ENCODE data around the gene CLIP2.
A peak's percentile ranks its signal among the peaks of the same experiment; 100 is the strongest.
"Not testable (repeated sequence)": the region's sequence is repeated elsewhere in the genome, so short reads cannot be mapped to it uniquely, and the experiment has no call there.

The CLIP2 gene

GRCh38 chr7:74376256-74377036 lies 87.2 kb downstream of the CLIP2 start:
- DNase-seq: no peak

- DNase-seq: no peak
Observed at GRCh38 chr7:74379938-74380337, 90.7 kb downstream of the CLIP2 start.

GRCh38 chr7:74380720-74381119 lies 91.5 kb downstream of the CLIP2 start:
- no peak for DNase-seq

- not testable (repeated sequence) for DNase-seq
Observed at GRCh38 chr7:74384086-74384485, 94.9 kb downstream of the CLIP2 start.

- DNase-seq: not testable (repeated sequence)
Observed at GRCh38 chr7:74384854-74385253, 95.6 kb downstream of the CLIP2 start.

GRCh38 chr7:74387606-74388005 lies 98.4 kb downstream of the CLIP2 start:
- no peak for DNase-seq

- DNase-seq: no peak
Observed at GRCh38 chr7:74388880-74389415, 99.7 kb downstream of the CLIP2 start.

- not testable (repeated sequence) for DNase-seq
Observed at GRCh38 chr7:74393722-74394121, 104.5 kb downstream of the CLIP2 start.

- not testable (repeated sequence) for DNase-seq
Observed at GRCh38 chr7:74394601-74395000, 105.4 kb downstream of the CLIP2 start.

GRCh38 chr7:74395745-74396311 lies 106.6 kb downstream of the CLIP2 start:
- no peak for DNase-seq

- DNase-seq: no peak
Observed at GRCh38 chr7:74396993-74397392, 107.8 kb downstream of the CLIP2 start.

- no peak for DNase-seq
Observed at GRCh38 chr7:74398426-74398825, 109.2 kb downstream of the CLIP2 start.

GRCh38 chr7:74399006-74399405 lies 109.8 kb downstream of the CLIP2 start:
- no peak for DNase-seq

GRCh38 chr7:74400420-74401136 lies 111.4 kb downstream of the CLIP2 start:
- DNase-seq: no peak

- DNase-seq: peak; percentile 70
Observed at GRCh38 chr7:74401137-74401859, 112.1 kb downstream of the CLIP2 start.

- DNase-seq: not testable (repeated sequence)
Observed at GRCh38 chr7:74402668-74403067, 113.5 kb downstream of the CLIP2 start.

- DNase-seq: no peak
Observed at GRCh38 chr7:74403521-74404387, 114.5 kb downstream of the CLIP2 start.

- no peak for DNase-seq
Observed at GRCh38 chr7:74404388-74404700, 115.1 kb downstream of the CLIP2 start.

- DNase-seq: no peak
Observed at GRCh38 chr7:74404741-74405140, 115.5 kb downstream of the CLIP2 start.

GRCh38 chr7:74405191-74405898 lies 116.1 kb downstream of the CLIP2 start:
- DNase-seq: no peak

GRCh38 chr7:74405899-74406512 lies 116.8 kb downstream of the CLIP2 start:
- DNase-seq: no peak

Data from T-helper 9 cell (primary cell).